NCI-H2227 treated with DMSO at 0.1 percent for 48 hours (cell line): ENCODE measurements around the gene SRMS.

Experiments used
- DNase-seq: peaks from one replicate; lab custom pipeline; 2025; lab: John Stamatoyannopoulos, UW

Gene SRMS

GRCh38 chr20:63501818-63502670, 45.5 kb downstream of the SRMS start:
- DNase-seq, result peak; percentile 49

- no peak for DNase-seq
Measured at GRCh38 chr20:63500902-63501817, 46.4 kb downstream of the SRMS start.

- no peak for DNase-seq
Measured at GRCh38 chr20:63500151-63500901, 47.2 kb downstream of the SRMS start.

GRCh38 chr20:63499338-63499969, 48.1 kb downstream of the SRMS start:
- no peak for DNase-seq

GRCh38 chr20:63498960-63499337, 48.6 kb downstream of the SRMS start, which contains the start of gene EEF1A2:
TSS of gene EEF1A2 (minus strand) at chr20:63499083. CDS start at chr20:63497763, 1,320 bp downstream.
- DNase-seq, result peak; percentile 20

- no peak for DNase-seq
Measured at GRCh38 chr20:63497946-63498935, 49.3 kb downstream of the SRMS start.

- DNase-seq, result no peak
Measured at GRCh38 chr20:63497138-63497945, 50.2 kb downstream of the SRMS start.

GRCh38 chr20:63496596-63497120, 50.9 kb downstream of the SRMS start:
- DNase-seq, result no peak

- DNase-seq, result no peak
Measured at GRCh38 chr20:63495741-63496595, 51.6 kb downstream of the SRMS start.

GRCh38 chr20:63495167-63495720, 52.3 kb downstream of the SRMS start:
- no peak for DNase-seq

GRCh38 chr20:63494420-63495166, 53.0 kb downstream of the SRMS start:
- DNase-seq, result no peak

GRCh38 chr20:63494084-63494419, 53.5 kb downstream of the SRMS start:
- DNase-seq, result no peak

GRCh38 chr20:63493563-63494020, 54.0 kb downstream of the SRMS start:
- no peak for DNase-seq

GRCh38 chr20:63492982-63493381, 54.6 kb downstream of the SRMS start:
- no peak for DNase-seq

GRCh38 chr20:63492518-63492917, 55.0 kb downstream of the SRMS start:
- no peak for DNase-seq

- DNase-seq, result no peak
Measured at GRCh38 chr20:63491635-63492230, 55.8 kb downstream of the SRMS start.

GRCh38 chr20:63491078-63491477, 56.5 kb downstream of the SRMS start:
- DNase-seq, result no peak
